Measurements from ENCODE around the gene TM4SF18.

The TM4SF18 gene

DNA sequence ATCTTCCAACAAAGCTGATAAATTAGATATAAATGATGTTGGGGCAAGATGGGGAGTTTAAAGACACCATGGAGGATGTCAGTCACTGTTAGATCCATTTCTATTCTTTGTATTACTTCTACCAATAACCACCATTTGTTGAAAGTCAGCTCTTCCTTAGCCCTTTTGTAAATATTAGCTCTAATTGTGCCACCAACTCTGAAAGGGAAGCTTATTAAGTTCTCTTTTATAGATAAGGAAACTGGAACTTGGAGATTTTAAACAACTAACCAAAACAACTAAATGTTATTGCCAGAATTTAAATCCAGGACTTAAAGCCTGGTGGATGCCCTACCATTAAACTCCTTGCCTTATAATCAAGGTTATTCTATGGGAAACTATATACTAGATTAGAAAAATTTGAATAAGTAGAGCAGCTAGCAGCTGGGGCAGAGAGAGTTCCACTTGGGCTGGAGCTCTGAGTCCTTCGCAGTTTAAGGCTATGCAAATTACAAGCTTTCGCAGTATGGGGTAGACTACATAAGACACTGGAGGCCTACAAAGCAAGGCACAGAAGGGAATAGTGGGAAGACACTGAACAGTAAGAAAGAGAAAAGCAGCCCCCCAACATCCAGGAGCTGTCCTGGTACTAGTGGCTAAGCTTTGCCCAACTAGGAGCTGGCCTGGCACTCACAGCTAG, 52.6 kb downstream of the TM4SF18 start:
- DNase-seq = no peak

DNA sequence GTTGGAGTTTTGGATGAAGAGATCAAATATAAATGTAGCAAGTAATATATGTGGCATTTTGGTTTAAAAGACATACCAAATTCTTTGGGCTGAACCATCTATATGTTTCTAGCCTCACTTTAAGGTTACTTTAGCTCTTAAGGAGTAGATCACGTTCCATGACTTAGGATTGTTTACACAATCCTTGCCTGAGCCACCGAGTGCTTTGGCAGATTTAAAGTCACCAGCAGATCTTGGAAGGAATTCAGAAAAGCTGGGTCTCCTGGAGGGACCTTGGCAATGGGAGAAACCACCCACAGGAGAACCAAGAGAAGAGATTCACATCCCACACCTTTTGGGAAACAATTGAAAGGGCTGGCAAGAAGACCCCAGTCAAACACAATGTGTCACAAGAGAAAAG, 54.5 kb downstream of the TM4SF18 start:
- DNase-seq = no peak

- DNase-seq = peak; percentile 81
Measured at GRCh38 chr3:149277331-149277813, 56.1 kb downstream of the TM4SF18 start.

GRCh38 chr3:149276619-149277018, 56.8 kb downstream of the TM4SF18 start:
- no peak for DNase-seq

- no peak for DNase-seq
Measured at GRCh38 chr3:149274220-149274619, 59.2 kb downstream of the TM4SF18 start.

DNA sequence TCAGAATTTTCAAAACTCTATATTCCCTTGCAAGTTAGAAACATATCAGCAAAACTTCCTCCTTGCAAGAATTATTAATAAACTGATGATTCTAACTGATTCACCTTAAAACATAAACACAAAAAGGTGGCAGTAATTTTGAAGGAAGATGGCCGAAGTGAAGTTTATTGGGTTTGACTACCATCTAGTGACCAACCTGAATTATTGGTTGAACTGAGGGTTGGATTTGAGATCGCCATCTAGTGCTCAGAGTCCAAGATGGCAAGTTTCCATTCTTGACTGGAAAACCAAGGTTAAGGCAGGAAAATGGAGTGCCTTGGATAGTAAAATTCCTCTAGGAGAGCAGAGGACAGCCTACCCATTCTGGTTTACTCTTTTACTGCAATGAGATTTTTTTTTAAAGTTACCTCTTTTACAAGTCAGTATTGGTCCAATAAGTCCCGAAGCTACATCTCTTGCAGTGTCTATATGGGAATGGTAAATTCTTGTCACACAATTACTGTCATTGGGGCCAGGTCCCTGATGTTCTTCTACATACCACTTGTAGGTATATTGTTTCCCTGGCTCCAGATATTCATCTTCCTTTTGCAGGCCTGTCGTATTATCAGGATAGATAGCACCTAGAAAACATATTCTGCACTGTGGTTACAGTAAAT, 60.2 kb downstream of the TM4SF18 start:
- peak; percentile 83 for DNase-seq

- DNase-seq = no peak
Measured at GRCh38 chr3:149271669-149272068, 61.8 kb downstream of the TM4SF18 start.

DNA sequence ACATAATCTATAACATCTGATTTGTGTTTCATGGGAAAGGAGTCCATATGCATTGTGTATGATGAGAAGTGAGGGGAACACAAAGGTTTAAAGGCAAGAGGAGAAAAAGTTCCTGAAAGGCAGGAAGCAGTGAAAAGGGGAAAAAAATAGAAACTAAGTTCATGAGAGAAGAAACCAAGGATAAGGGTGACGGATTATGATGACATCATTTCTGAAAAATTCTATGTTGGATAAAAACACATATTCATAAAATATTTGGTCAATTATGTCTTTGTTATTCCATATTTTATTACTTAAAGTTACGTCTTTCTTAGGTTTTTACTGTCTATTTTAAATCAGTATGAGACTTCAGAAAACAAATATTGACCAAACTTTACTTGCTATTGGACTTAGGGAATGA, 63.3 kb downstream of the TM4SF18 start:
- peak; percentile 60 for DNase-seq

- no peak for DNase-seq
Measured at GRCh38 chr3:149269687-149270086, 63.7 kb downstream of the TM4SF18 start.
